GM12878 (cell line): ENCODE data around the gene GPR108. TPM values are rescaled to one million over a fixed set of nuclear protein-coding genes. Genes with fewer than 3 reads are reported as not detected.

ENCODE experiments used
- BCLAF1 ChIP-seq: fragments of 450-650 bp; IDR thresholded peaks from 2 replicates; pipeline ENCODE4 v1.6.1; 2017; ENCODE audit warnings: antibody characterized with exemption, mild to moderate bottlenecking, moderate library complexity
- CHD1 ChIP-seq: IDR thresholded peaks from 2 replicates; pipeline ENCODE4 v1.6.1; 2012; ENCODE audit warnings: low read depth, low read length, improper control_type of control experiment
- CREB1 ChIP-seq: IDR thresholded peaks from 2 replicates; pipeline ENCODE4 v1.6.1; 2012; ENCODE audit warnings: low read depth, mild to moderate bottlenecking, inconsistent platforms
- CREM ChIP-seq: IDR thresholded peaks from 2 replicates; pipeline ENCODE4 v1.6.1; 2014; ENCODE audit warnings: antibody characterized with exemption, low read depth
- EP300 ChIP-seq, 2 experiments: fragments of 150-350 bp in 1 of 2; IDR thresholded peaks; 2 replicates each; pipeline ENCODE4 v1.6.1; 2011 to 2012; ENCODE audit warnings: low read depth in 2 of 2, low read length in 2 of 2, borderline replicate concordance in 1 of 2, improper control_type of control experiment in 1 of 2, inconsistent platforms in 1 of 2; ENCODE audit not compliant: control insufficient read depth in 1 of 2
- ETV6 ChIP-seq, 2 experiments: fragments of 450-650 bp in 1 of 2; IDR thresholded peaks in 1 of 2; conservative IDR thresholded peaks in 1 of 2; 2 replicates each; pipeline ENCODE4 v1.6.1; 2014; ENCODE audit warnings: antibody characterized with exemption in 1 of 2, borderline replicate concordance in 1 of 2, low read depth in 1 of 2, mild to moderate bottlenecking in 1 of 2, moderate library complexity in 1 of 2
- FOXK2 ChIP-seq: fragments of 450-650 bp; IDR thresholded peaks from 2 replicates; pipeline ENCODE4 v1.6.1; 2017; ENCODE audit warnings: mild to moderate bottlenecking, moderate library complexity
- GABPA ChIP-seq: IDR thresholded peaks from 2 replicates; pipeline ENCODE4 v1.6.1; 2014; ENCODE audit warnings: antibody characterized with exemption, low read depth, mild to moderate bottlenecking, inconsistent platforms
- HDGF ChIP-seq: fragments of 450-650 bp; IDR thresholded peaks from 2 replicates; pipeline ENCODE4 v1.6.1; 2016; ENCODE audit warnings: antibody characterized with exemption
- IRF3 ChIP-seq: fragments of 450-650 bp; IDR thresholded peaks from 2 replicates; pipeline ENCODE4 v1.6.1; 2014; ENCODE audit warnings: mild to moderate bottlenecking
- IRF4 ChIP-seq: IDR thresholded peaks from 2 replicates; pipeline ENCODE4 v1.6.1; 2011; ENCODE audit warnings: low read depth, low read length
- KLF5 ChIP-seq: fragments of 450-650 bp; IDR thresholded peaks from 2 replicates; pipeline ENCODE4 v1.6.1; 2014; ENCODE audit warnings: mild to moderate bottlenecking; ENCODE audit not compliant: partially characterized antibody
- MTA3 ChIP-seq: IDR thresholded peaks from 2 replicates; pipeline ENCODE4 v1.6.1; 2012; ENCODE audit warnings: low read length, inconsistent platforms, borderline replicate concordance
- MYB ChIP-seq: fragments of 150-350 bp; IDR thresholded peaks from 2 replicates; pipeline ENCODE4 v1.6.1; 2014; ENCODE audit warnings: mild to moderate bottlenecking, low read depth, low read length, borderline replicate concordance
- NFYB ChIP-seq: IDR thresholded peaks from 2 replicates; pipeline ENCODE4 v1.6.1; 2011; ENCODE audit warnings: low read depth, mild to moderate bottlenecking, low read length, improper control_type of control experiment, moderate library complexity; ENCODE audit not compliant: insufficient read depth
- NKRF ChIP-seq: fragments of 450-650 bp; conservative IDR thresholded peaks from 2 replicates; pipeline ENCODE4 v1.6.1; 2017; ENCODE audit warnings: mild to moderate bottlenecking, moderate library complexity
- PML ChIP-seq: IDR thresholded peaks from 2 replicates; pipeline ENCODE4 v1.6.1; 2012; ENCODE audit warnings: low read length, inconsistent platforms
- RAD21 ChIP-seq: IDR thresholded peaks from 2 replicates; pipeline ENCODE4 v1.6.1; 2011; ENCODE audit warnings: mild to moderate bottlenecking, low read depth, low read length, moderate library complexity; ENCODE audit not compliant: insufficient read depth
- RELA ChIP-seq: fragments of 450-650 bp; IDR thresholded peaks from 2 replicates; pipeline ENCODE4 v1.8.0; 2014; ENCODE audit warnings: borderline replicate concordance; ENCODE audit not compliant: partially characterized antibody
- RUNX3 ChIP-seq: IDR thresholded peaks from 2 replicates; pipeline ENCODE4 v1.6.1; 2012; ENCODE audit warnings: low read length, inconsistent platforms
- SMC3 ChIP-seq: IDR thresholded peaks from 2 replicates; pipeline ENCODE4 v1.6.1; 2011; ENCODE audit warnings: low read length, improper control_type of control experiment, borderline replicate concordance
- TAF1 ChIP-seq: IDR thresholded peaks from 2 replicates; pipeline ENCODE4 v1.6.1; 2011; ENCODE audit warnings: mild to moderate bottlenecking, low read depth, low read length, borderline replicate concordance
- TBL1XR1 ChIP-seq: IDR thresholded peaks from 2 replicates; pipeline ENCODE4 v1.6.1; 2012; ENCODE audit warnings: low read depth, low read length, improper control_type of control experiment
- ZNF622 ChIP-seq: fragments of 450-650 bp; IDR thresholded peaks from 2 replicates; pipeline ENCODE4 v1.6.1; 2017; ENCODE audit warnings: mild to moderate bottlenecking, inconsistent platforms
- ZSCAN29 ChIP-seq: fragments of 450-650 bp; IDR thresholded peaks from 2 replicates; pipeline ENCODE4 v1.6.1; 2017; ENCODE audit warnings: mild to moderate bottlenecking, moderate library complexity
- ZZZ3 ChIP-seq: IDR thresholded peaks from 2 replicates; pipeline ENCODE4 v1.6.1; 2011; ENCODE audit warnings: low read depth; ENCODE audit not compliant: control insufficient read depth, insufficient read length
- polyA plus RNA-seq, 11 experiments: library from polyadenylated mRNA; depleted of rRNA in 4 of 11; unstranded in 6 of 11; stranded (reverse) in 5 of 11; fragments of >200 nt; fragmentation: Nextera tagmentation in 4 of 11; fragmentation: Illumina TruSeq in 1 of 11; extraction: Ambion mirVana in 4 of 11; extraction: Trizol in 1 of 11; gene quantifications; 1 replicate in 1 of 11; 2 replicates in 10 of 11; pipeline versions ENCODE4 v1.2.1 to v1.2.3, GENCODE V29; 2011 to 2016; ENCODE audit warnings: inconsistent platforms in 2 of 11, missing spikeins in 2 of 11, low read depth in 1 of 11
- total RNA-seq, 4 experiments: library from RNA; depleted of rRNA in 3 of 4; stranded (reverse); fragments of >200 nt in 3 of 4; fragmentation: Illumina TruSeq in 1 of 4; extraction: Trizol in 1 of 4; gene quantifications; 2 replicates each; pipeline versions ENCODE4 v1.2.1 to v1.2.3, GENCODE V29; 2013 to 2021

The GPR108 gene
- total and polyA plus RNA-seq, 10 of the 15 experiments (the other 5 are each of a cell fraction or from before 2014, with no cell fraction given), result 4.4 to 87.2 (median 57.1) TPM

DNA sequence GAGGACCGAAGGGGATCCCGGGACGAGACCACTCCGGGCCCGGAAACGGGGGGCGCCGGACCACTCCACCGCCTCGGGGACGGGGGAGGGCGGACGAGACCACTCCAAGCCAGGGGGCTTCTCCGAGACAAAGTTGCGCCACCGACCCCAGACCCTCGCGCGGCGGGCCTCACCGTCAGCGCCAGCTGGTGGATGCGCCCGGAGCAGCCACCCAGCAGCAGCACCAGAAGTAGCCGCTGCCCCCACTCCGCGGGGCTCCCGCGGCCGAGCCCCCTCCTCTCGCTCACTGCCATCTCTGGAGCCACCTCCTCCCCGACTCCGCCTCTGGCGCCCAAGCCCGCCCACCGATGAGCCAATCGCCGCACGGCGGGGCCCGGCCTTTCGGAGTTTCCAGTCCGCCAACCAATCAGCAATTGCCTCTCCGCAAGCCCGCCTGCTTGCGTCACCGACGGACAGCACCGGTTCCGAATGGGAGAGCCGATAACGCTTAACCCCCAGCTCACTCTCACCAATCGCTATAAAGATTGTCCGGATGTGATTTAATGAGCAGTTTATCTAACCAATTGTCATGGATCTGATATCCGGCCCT, at the start of gene GPR108 (continued):
- no peak for TF ChIP-seq EP300 (IDR thresholded peaks at IDR 0.05; ENCODE audit: borderline replicate concordance in 1 of 2, control insufficient read depth in 1 of 2, low read depth in 2 of 2, low read length in 2 of 2)
- peak; percentile 97 for TF ChIP-seq BCLAF1
- TF ChIP-seq PML, result 0 out of 2 replicates have a peak, but pooled peaks have one; percentile 20
- TF ChIP-seq ZSCAN29, result 0 out of 2 replicates have a peak, but pooled peaks have one; percentile 12
- TF ChIP-seq NFYB, result peak; percentile 93
- no peak for TF ChIP-seq IRF4
- TF ChIP-seq ETV6 (conservative IDR thresholded peaks at IDR 0.05 in 1 of 2, IDR thresholded peaks at IDR 0.05 in 1 of 2; ENCODE audit: borderline replicate concordance in 1 of 2, low read depth in 1 of 2), result no peak
- TF ChIP-seq TBL1XR1, result no peak
- peak; percentile 41; the same call in 1 of the 2 replicates for TF ChIP-seq RUNX3
- peak; percentile 18; the same call in 1 of the 2 replicates for TF ChIP-seq HDGF
- TF ChIP-seq MTA3, result no peak
- peak; percentile 100 for TF ChIP-seq FOXK2
- TF ChIP-seq CHD1, result peak; percentile 100
- TF ChIP-seq ZNF622, result no peak
- peak; percentile 98 for TF ChIP-seq CREB1
- TF ChIP-seq SMC3, result no peak
- peak; percentile 82 for TF ChIP-seq GABPA
- TF ChIP-seq RELA, result peak; percentile 89
- peak; percentile 99 for TF ChIP-seq IRF3
- no peak; the same call in 1 of the 2 replicates for TF ChIP-seq NKRF
- no peak for TF ChIP-seq MYB
- peak; percentile 98 for TF ChIP-seq CREM
- TF ChIP-seq RAD21, result no peak
- no peak for TF ChIP-seq ZZZ3
- TF ChIP-seq TAF1, result no peak; the same call in 1 of the 2 replicates
- peak; percentile 100 for TF ChIP-seq KLF5
